DOHH2 (cell line): ENCODE measurements around the gene EVA1C.

Experiments used
- EZH2phosphoT487 ChIP-seq: fragments of 200-600 bp; sonication (generic); IDR thresholded peaks from 2 replicates; pipeline ENCODE4 v1.6.1; 2017; ENCODE audit warnings: borderline replicate concordance, mild to moderate bottlenecking, antibody characterized with exemption, low read length, moderate library complexity, mixed read lengths
- TF ChIP-seq, protein P1 (sequence below): fragments of 200-600 bp; sonication (generic); IDR thresholded peaks from one replicate; pipeline ENCODE4 v1.5.1; 2014; ENCODE audit warnings: antibody characterized with exemption, mild to moderate bottlenecking, low read depth, low read length; ENCODE audit not compliant: poor library complexity, severe bottlenecking

DNA sequence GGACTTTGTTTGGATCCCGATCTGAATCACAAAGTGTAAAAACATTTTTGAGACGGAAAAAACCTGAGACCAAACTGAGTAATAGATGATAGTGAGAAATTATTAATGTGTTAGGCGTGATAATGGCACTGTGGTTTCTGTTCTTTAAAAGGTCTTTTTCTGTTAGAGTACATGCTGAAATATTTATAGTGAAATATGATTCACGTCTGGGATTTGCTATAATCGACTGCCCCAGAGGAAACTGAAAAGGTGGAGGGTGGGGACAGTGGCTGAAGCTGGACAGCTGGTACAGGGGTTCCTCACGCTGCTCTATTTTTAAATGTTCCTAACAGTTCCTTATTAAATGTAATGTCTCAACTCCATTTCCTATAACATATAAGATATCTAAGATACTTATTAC lies 30.9 kb upstream of the EVA1C start:
- TF ChIP-seq, protein P1, sequence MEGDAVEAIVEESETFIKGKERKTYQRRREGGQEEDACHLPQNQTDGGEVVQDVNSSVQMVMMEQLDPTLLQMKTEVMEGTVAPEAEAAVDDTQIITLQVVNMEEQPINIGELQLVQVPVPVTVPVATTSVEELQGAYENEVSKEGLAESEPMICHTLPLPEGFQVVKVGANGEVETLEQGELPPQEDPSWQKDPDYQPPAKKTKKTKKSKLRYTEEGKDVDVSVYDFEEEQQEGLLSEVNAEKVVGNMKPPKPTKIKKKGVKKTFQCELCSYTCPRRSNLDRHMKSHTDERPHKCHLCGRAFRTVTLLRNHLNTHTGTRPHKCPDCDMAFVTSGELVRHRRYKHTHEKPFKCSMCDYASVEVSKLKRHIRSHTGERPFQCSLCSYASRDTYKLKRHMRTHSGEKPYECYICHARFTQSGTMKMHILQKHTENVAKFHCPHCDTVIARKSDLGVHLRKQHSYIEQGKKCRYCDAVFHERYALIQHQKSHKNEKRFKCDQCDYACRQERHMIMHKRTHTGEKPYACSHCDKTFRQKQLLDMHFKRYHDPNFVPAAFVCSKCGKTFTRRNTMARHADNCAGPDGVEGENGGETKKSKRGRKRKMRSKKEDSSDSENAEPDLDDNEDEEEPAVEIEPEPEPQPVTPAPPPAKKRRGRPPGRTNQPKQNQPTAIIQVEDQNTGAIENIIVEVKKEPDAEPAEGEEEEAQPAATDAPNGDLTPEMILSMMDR: no peak
- no peak for TF ChIP-seq EZH2phosphoT487
